ENCODE results near the gene GAD1. TPM values are rescaled to one million over a fixed set of nuclear protein-coding genes. Genes with fewer than 3 reads are reported as not detected.

Gene GAD1
- total and polyA plus RNA-seq, 2 of the 4 experiments (the other 2 are of a cell fraction): not detected

GRCh38 chr2:170856066-170856465 is 39.4 kb downstream of the GAD1 start:
- POLR2A ChIA-PET (ENCODE audit: unreplicated experiment): no interaction called here
- Histone ChIP-seq H4K8ac (ENCODE audit: low read depth in 2 of 2, low read length in 2 of 2) (no peak overlapping the region), H3K27ac (ENCODE audit: insufficient read depth, low read length) (no peak overlapping the region), H3K79me1 (ENCODE audit: low read depth in 1 of 2, low read length in 2 of 2) (no peaks in the 10 kb centered on the region), H2BK120ac (ENCODE audit: low read depth, low read length) (no peak overlapping the region), H2AK9ac (replicated peaks; ENCODE audit: low read depth, low read length, poor library complexity) (no peak overlapping the region), H2AFZ (replicated peaks; ENCODE audit: low read length, poor library complexity) (no peak overlapping the region), H3K36me3 (ENCODE audit: control insufficient read depth, insufficient read depth, low read length) (no peaks in the 10 kb centered on the region), H3K27me3 (ENCODE audit: control insufficient read depth, insufficient read depth, low read length) (peaks cover 2% of the 10 kb centered on the region), H3K9ac (ENCODE audit: low read depth, low read length) (no peak overlapping the region), H3K23ac (ENCODE audit: low read depth, low read length) (no peak overlapping the region), H2BK15ac (ENCODE audit: low read depth, low read length) (no peak overlapping the region), H4K91ac (ENCODE audit: insufficient read depth, low read depth, low read length) (no peak overlapping the region), H3K4me1 (ENCODE audit: control insufficient read depth, insufficient read depth, low read length) (no peaks in the 10 kb centered on the region), H3K14ac (replicated peaks; ENCODE audit: low read depth, low read length) (no peak overlapping the region), H4K5ac (ENCODE audit: low read depth, low read length) (no peak overlapping the region), H3K9me1 (ENCODE audit: insufficient read depth, low read length) (no peaks in the 10 kb centered on the region), H4K20me1 (ENCODE audit: insufficient read depth, low read length) (no peaks in the 10 kb centered on the region), H2BK5ac (ENCODE audit: low read depth, low read length, poor library complexity, severe bottlenecking) (no peak overlapping the region), H2AK5ac (ENCODE audit: low read depth, low read length) (no peak overlapping the region), H3K9me3 (ENCODE audit: control insufficient read depth, insufficient read depth, low read length) (no peaks in the 10 kb centered on the region), H3K4me2 (ENCODE audit: low read depth, low read length) (no peak overlapping the region), H3K18ac (ENCODE audit: low read depth, low read length) (no peak overlapping the region), H3K4me3 (ENCODE audit: insufficient read depth, low read depth, low read length) (no peak overlapping the region), H3K4ac (ENCODE audit: low read depth, low read length) (no peak overlapping the region), H2BK20ac (ENCODE audit: low read depth, low read length) (no peak overlapping the region), H3K56ac (ENCODE audit: extremely low read depth, insufficient read depth, low read length) (no peak overlapping the region)
- 60% methylated on average over 1 of the region's 1 CpG; no CpG with 5 or more reads in 1 of the 2 experiments for WGBS, 2 experiments (ENCODE audit: extremely low coverage in 2 of 2, insufficient read length in 1 of 2)
- CTCF ChIA-PET: no interaction called here
- no peak for TF ChIP-seq POLR2A (IDR thresholded peaks at IDR 0.05; ENCODE audit: low read depth, low read length)
- no peak for TF ChIP-seq CTCF (conservative IDR thresholded peaks at IDR 0.05; ENCODE audit: low read depth, low read length)
- TF ChIP-seq RCOR1 (IDR thresholded peaks at IDR 0.05; ENCODE audit: insufficient replicate concordance, low read length): no peak
- TF ChIP-seq CEBPB (IDR thresholded peaks at IDR 0.05; ENCODE audit: low read depth, low read length): no peak
- TF ChIP-seq MAFK (IDR thresholded peaks at IDR 0.05; ENCODE audit: low read depth, low read length): no peak
- TF ChIP-seq USF2 (IDR thresholded peaks at IDR 0.05; ENCODE audit: low read depth, low read length): no peak
- no peak for TF ChIP-seq ELK1 (IDR thresholded peaks at IDR 0.05; ENCODE audit: borderline replicate concordance, low read depth, low read length)
- TF ChIP-seq CHD1 (IDR thresholded peaks at IDR 0.05; ENCODE audit: low read depth, low read length): no peak
- no peak for TF ChIP-seq MAZ (IDR thresholded peaks at IDR 0.05; ENCODE audit: borderline replicate concordance, low read depth, low read length)
- TF ChIP-seq FOS (IDR thresholded peaks at IDR 0.05; ENCODE audit: low read depth, low read length): no peak
- no peak for DNase-seq
- no TSS peak for BruUV-seq (replicated peaks)
- dilution Hi-C loops (cut with HindIII; ENCODE audit: low sequenced_read_pairs, unreplicated experiment) (no loop called here), in situ Hi-C loops (cut with MboI; ENCODE audit: low sequenced_read_pairs) (no loop called here), intact Hi-C loops (cut with micrococcal nuclease) (no loop called here)
- ATAC-seq (ENCODE audit: low read depth): no peak

Measured in IMR-90 (cell line).